Naive thymus-derived CD4-positive, alpha-beta T cell (primary cell): ENCODE data around the gene SULT1A4. TPM values are rescaled to one million over a fixed set of nuclear protein-coding genes. Genes with fewer than 3 reads are reported as not detected.
"Not testable (repeated sequence)": the region's sequence is repeated elsewhere in the genome, so short reads cannot be mapped to it uniquely, and the experiment has no call there.

Experiments used
- ATAC-seq: fragments of 150-1000 bp; cut with Tn5 transposase; 2 replicates; pipeline ENCODE4 v1.10.0; 2021; ENCODE audit warnings: mild to moderate bottlenecking, moderate library complexity
- CTCF ChIA-PET: fragments of 350-600 bp; sonication (Branson Sonifier 250); formaldehyde crosslinking; loops from one replicate; lab custom pipeline; 2021; ENCODE audit warnings: antibody characterized with exemption; lab: Charles Lee
- POLR2A ChIA-PET: fragments of 350-600 bp; sonication (Branson Sonifier 250); formaldehyde crosslinking; loops from one replicate; lab custom pipeline; 2021; ENCODE audit warnings: antibody characterized with exemption, inconsistent platforms; lab: Charles Lee
- DNase-seq, 9 donors: peaks; one replicate each; pipeline versions ENCODE4 v3.0.0 to v3.0.0-alpha.2; 2020 to 2022; ENCODE audit warnings: mixed read lengths in 1 of 9
- H3K27ac ChIP-seq: one replicate; pipeline ENCODE4 v1.7.0; 2013; ENCODE audit warnings: mild to moderate bottlenecking, low read depth, low read length, moderate library complexity
- H3K27me3 ChIP-seq, 2 donors: one replicate each; pipeline ENCODE4 v1.7.0; 2013; ENCODE audit warnings: low read length in 2 of 2, mild to moderate bottlenecking in 2 of 2, moderate library complexity in 2 of 2; ENCODE audit not compliant: control insufficient read depth in 2 of 2, insufficient read depth in 2 of 2
- H3K36me3 ChIP-seq, 3 experiments: 1 replicate in 2 of 3; 2 replicates in 1 of 3; pipeline ENCODE4 v1.7.0; 2013; ENCODE audit warnings: low read length in 3 of 3, mild to moderate bottlenecking in 3 of 3, moderate library complexity in 1 of 3; ENCODE audit not compliant: insufficient read depth in 3 of 3, control insufficient read depth in 2 of 3
- H3K4me1 ChIP-seq, 2 donors: one replicate each; pipeline ENCODE4 v1.7.0; 2013; ENCODE audit warnings: low read length in 2 of 2, mild to moderate bottlenecking in 2 of 2, moderate library complexity in 1 of 2; ENCODE audit not compliant: control insufficient read depth in 2 of 2, insufficient read depth in 2 of 2
- H3K4me3 ChIP-seq: 2 replicates; pipeline ENCODE4 v1.7.0; 2013; ENCODE audit warnings: mild to moderate bottlenecking, low read length
- H3K9me3 ChIP-seq, 3 experiments: 1 replicate in 2 of 3; 2 replicates in 1 of 3; pipeline ENCODE4 v1.7.0; 2013; ENCODE audit warnings: low read length in 3 of 3; ENCODE audit not compliant: control insufficient read depth in 2 of 3
- H3K27ac Mint-ChIP-seq, 9 donors: one replicate each; pipeline ENCODE4 v1.8.0; 2020 to 2022; ENCODE audit warnings: mixed read lengths in 9 of 9, mild to moderate bottlenecking in 8 of 9, moderate library complexity in 5 of 9, inconsistent platforms in 2 of 9
- H3K27me3 Mint-ChIP-seq, 5 donors: one replicate each; pipeline ENCODE4 v1.8.0; 2021 to 2022; ENCODE audit warnings: mixed read lengths in 5 of 5, mild to moderate bottlenecking in 1 of 5
- H3K36me3 Mint-ChIP-seq, 5 donors: one replicate each; pipeline ENCODE4 v1.8.0; 2020 to 2022; ENCODE audit warnings: mixed read lengths in 5 of 5, mild to moderate bottlenecking in 3 of 5, inconsistent platforms in 1 of 5
- H3K4me1 Mint-ChIP-seq, 7 donors: one replicate each; pipeline ENCODE4 v1.8.0; 2020 to 2022; ENCODE audit warnings: mixed read lengths in 7 of 7, mild to moderate bottlenecking in 3 of 7, inconsistent platforms in 1 of 7
- H3K4me3 Mint-ChIP-seq, 10 donors: one replicate each; pipeline ENCODE4 v1.8.0; 2020 to 2022; ENCODE audit warnings: mild to moderate bottlenecking in 10 of 10, mixed read lengths in 10 of 10, moderate library complexity in 6 of 10, inconsistent platforms in 2 of 10
- H3K9me3 Mint-ChIP-seq, 11 donors: one replicate each; pipeline ENCODE4 v1.8.0; 2020 to 2022; ENCODE audit warnings: mixed read lengths in 11 of 11, mild to moderate bottlenecking in 4 of 11, inconsistent platforms in 1 of 11, moderate library complexity in 1 of 11
- intact Hi-C, 2 donors: fragments of 100-400 bp; cut with micrococcal nuclease; formaldehyde crosslinking; loops; one replicate each; pipeline ENCODE4 v1.15.1; 2023
- polyA plus RNA-seq, 2 donors: library from polyadenylated mRNA; unstranded; fragments of 300-500 nt; fragmentation: Illumina TruSeq; gene quantifications; one replicate each; pipeline ENCODE4 v1.2.3, GENCODE V29; 2021
- total RNA-seq, 6 experiments: library from RNA in 5 of 6; stranded (reverse) in 5 of 6; gene quantifications; 1 replicate in 5 of 6; 2 replicates in 1 of 6; pipeline ENCODE4 v1.2.3 and lab custom pipeline; 2021 to 2026

Gene SULT1A4
- total and polyA plus RNA-seq, 7 experiments from 2014 or later: 1.4 to 9.1 (median 4.1) TPM; not detected in 1

- H3K27ac Mint-ChIP-seq, H3K4me3 Mint-ChIP-seq, H3K4me1 Mint-ChIP-seq, POLR2A ChIA-PET, H3K36me3 Mint-ChIP-seq, H3K9me3 ChIP-seq, H3K9me3 Mint-ChIP-seq, H3K4me1 ChIP-seq, DNase-seq, intact Hi-C loops, CTCF ChIA-PET, H3K4me3 ChIP-seq, H3K27me3 Mint-ChIP-seq, H3K36me3 ChIP-seq, ATAC-seq, H3K27me3 ChIP-seq, H3K27ac ChIP-seq: not testable (repeated sequence)
Measured at GRCh38 chr16:29460647-29461030, 926 bp downstream of the SULT1A4 start.

- H3K4me1 Mint-ChIP-seq, POLR2A ChIA-PET, H3K27me3 Mint-ChIP-seq, intact Hi-C loops, H3K27ac Mint-ChIP-seq, H3K36me3 Mint-ChIP-seq, CTCF ChIA-PET, H3K4me1 ChIP-seq, H3K9me3 Mint-ChIP-seq, H3K9me3 ChIP-seq, H3K4me3 ChIP-seq, DNase-seq, H3K4me3 Mint-ChIP-seq, H3K27me3 ChIP-seq, H3K27ac ChIP-seq, H3K36me3 ChIP-seq: not testable (repeated sequence)
- ATAC-seq: peak; percentile 72
Measured at GRCh38 chr16:29465985-29466824, 6.5 kb downstream of the SULT1A4 start.

- H3K36me3 Mint-ChIP-seq, DNase-seq, POLR2A ChIA-PET, CTCF ChIA-PET, H3K4me3 Mint-ChIP-seq, H3K27ac Mint-ChIP-seq, intact Hi-C loops, H3K27ac ChIP-seq, H3K4me3 ChIP-seq, H3K4me1 ChIP-seq, H3K9me3 Mint-ChIP-seq, H3K9me3 ChIP-seq, H3K27me3 ChIP-seq, H3K36me3 ChIP-seq, H3K4me1 Mint-ChIP-seq, H3K27me3 Mint-ChIP-seq: not testable (repeated sequence)
- peak; percentile 44 for ATAC-seq
Measured at GRCh38 chr16:29466904-29467303, 7.2 kb downstream of the SULT1A4 start.

- H3K4me1 Mint-ChIP-seq, H3K36me3 ChIP-seq, intact Hi-C loops, H3K4me3 Mint-ChIP-seq, H3K27ac ChIP-seq, H3K9me3 Mint-ChIP-seq, H3K9me3 ChIP-seq, H3K27ac Mint-ChIP-seq, POLR2A ChIA-PET, H3K36me3 Mint-ChIP-seq, H3K4me3 ChIP-seq, H3K27me3 ChIP-seq, CTCF ChIA-PET, H3K27me3 Mint-ChIP-seq, DNase-seq, H3K4me1 ChIP-seq: not testable (repeated sequence)
- ATAC-seq: peak; percentile 67
Measured at GRCh38 chr16:29467654-29468366, 8.1 kb downstream of the SULT1A4 start.

GRCh38 chr16:29469660-29470059, 9.9 kb downstream of the SULT1A4 start:
- H3K4me3 ChIP-seq, intact Hi-C loops, H3K36me3 ChIP-seq, H3K9me3 Mint-ChIP-seq, POLR2A ChIA-PET, H3K4me1 ChIP-seq, H3K27me3 Mint-ChIP-seq, H3K36me3 Mint-ChIP-seq, H3K27me3 ChIP-seq, H3K4me1 Mint-ChIP-seq, CTCF ChIA-PET, H3K9me3 ChIP-seq: not testable (repeated sequence)
- DNase-seq (peak in 6 of 9 donors; percentile 15 to 44 (median 30)), ATAC-seq (peak; percentile 68)
- H3K27ac ChIP-seq: peak overlapping the region; percentile 43
- Mint-ChIP-seq H3K27ac (peak overlapping the region in 5 of 9 donors; percentile 51 to 80 (median 57)), H3K4me3 (peak overlapping the region in 7 of 10 donors; percentile 39 to 73 (median 58))

- H3K27ac ChIP-seq, POLR2A ChIA-PET, H3K4me3 Mint-ChIP-seq, H3K4me1 Mint-ChIP-seq, H3K36me3 ChIP-seq, H3K9me3 Mint-ChIP-seq, H3K27me3 ChIP-seq, CTCF ChIA-PET, H3K36me3 Mint-ChIP-seq, H3K4me1 ChIP-seq, H3K27ac Mint-ChIP-seq, H3K27me3 Mint-ChIP-seq, intact Hi-C loops, DNase-seq, H3K9me3 ChIP-seq, H3K4me3 ChIP-seq: not testable (repeated sequence)
- ATAC-seq: peak; percentile 45
Measured at GRCh38 chr16:29472065-29472464, 12.4 kb downstream of the SULT1A4 start.

GRCh38 chr16:29482276-29482675, 22.6 kb downstream of the SULT1A4 start:
- POLR2A ChIA-PET, ATAC-seq, H3K27me3 Mint-ChIP-seq, H3K36me3 Mint-ChIP-seq, intact Hi-C loops, H3K4me1 ChIP-seq, H3K27ac Mint-ChIP-seq, DNase-seq, H3K36me3 ChIP-seq, H3K4me3 ChIP-seq, H3K9me3 ChIP-seq, H3K27me3 ChIP-seq, H3K4me1 Mint-ChIP-seq, H3K4me3 Mint-ChIP-seq, CTCF ChIA-PET, H3K27ac ChIP-seq, H3K9me3 Mint-ChIP-seq: not testable (repeated sequence)
